Amniotic stem cell (primary cell): ENCODE results near the gene CARF.
"Not testable (repeated sequence)": the region's sequence is repeated elsewhere in the genome, so short reads cannot be mapped to it uniquely, and the experiment has no call there.

Experiments used
- DNase-seq: peaks from one replicate; lab custom pipeline; 2025; lab: John Stamatoyannopoulos, UW

CARF gene

DNA sequence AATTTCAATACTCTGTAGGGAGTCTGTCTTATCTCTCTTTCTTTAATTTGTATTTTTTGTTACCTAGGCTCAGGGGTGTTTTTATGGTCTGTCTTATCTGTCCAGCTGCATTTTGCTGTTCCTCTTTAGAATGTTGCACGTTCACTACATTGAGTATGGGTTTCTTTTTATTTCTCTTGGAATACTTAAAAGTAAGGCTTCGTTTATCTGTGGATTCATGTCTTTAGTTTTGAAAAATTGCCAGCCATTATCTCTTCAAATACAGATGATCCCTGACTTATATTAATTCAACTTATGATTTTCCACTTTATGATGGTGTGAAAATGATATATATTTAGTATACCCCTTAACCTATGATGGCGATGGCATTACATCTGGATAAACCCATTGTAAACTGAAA, 26.9 kb downstream of the CARF start:
- DNase-seq: no peak

DNA sequence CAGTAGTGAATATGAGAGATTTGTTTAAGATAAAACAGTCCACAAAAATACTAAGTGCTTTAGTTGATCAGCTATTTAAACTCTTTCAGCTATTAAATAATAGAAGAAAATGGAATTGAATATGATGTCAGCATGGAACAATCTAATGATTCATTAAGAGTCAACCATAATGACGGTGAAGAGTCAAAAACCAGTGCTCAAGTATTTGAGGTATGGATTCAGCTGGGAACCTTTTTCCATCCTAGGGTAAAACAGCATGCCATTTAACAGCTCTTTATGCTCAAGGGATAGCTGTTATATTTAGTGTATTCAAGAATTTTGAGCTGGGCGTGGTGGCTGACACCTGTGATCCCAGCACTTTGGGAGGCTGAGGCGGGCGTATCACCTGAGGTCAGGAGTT, 29.7 kb downstream of the CARF start:
- DNase-seq: no peak

DNA sequence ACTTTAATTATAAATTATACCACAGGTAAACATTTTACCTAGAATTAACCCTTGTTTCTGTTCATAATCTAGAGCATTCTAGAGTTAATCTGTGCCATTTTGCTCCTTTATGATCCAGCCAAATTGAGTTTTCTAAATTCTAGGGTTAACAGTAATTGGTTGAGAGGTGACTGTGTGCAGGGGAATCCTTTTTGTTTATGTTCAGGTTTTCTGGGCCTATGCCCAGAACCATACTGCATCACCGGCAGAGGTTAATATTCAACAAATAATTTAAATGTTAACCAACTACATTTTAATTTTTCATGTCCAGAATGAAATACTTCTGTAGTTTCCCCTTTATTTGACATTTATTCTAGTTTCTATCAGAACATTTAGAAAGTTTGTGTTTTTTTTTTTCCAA, 32.3 kb downstream of the CARF start:
- no peak for DNase-seq

DNA sequence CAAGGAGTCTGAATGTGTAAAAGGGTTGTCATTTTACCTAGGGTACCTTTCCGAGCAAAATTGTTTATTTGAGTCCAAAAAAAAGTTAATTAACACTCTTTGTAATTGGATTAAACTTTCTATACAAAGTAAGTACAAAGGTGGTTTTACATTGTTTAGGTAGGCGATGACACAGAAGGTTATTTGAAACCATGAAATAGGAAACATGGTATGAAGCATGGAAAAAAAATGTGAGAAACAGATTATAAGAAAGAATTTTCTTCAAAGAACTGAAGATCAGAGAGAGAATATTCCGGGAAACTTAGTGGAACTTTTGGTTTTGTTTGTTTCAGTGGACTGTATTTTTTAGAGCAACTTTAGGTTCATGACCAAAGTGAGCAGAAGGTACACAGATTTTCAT, 32.7 kb downstream of the CARF start:
- DNase-seq: no peak

DNA sequence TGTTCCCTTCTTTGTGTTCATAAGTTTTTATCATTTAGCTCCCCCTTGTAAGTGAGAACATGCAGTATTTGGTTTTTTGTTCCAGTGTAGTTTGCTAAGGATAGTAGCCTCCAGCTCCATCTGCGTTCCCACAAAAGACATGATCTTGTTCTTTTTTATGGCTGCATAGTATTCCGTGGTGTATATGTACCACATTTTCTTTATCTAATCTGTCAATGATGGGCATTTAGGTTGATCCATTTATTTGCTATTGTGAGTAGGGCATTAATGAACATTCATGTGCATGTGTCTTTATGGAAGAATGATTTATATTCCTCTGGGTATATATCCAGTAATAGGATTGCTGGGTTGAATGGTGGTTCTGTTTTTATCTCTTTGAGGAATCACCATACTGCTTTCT, 33.4 kb downstream of the CARF start:
- DNase-seq: no peak

- not testable (repeated sequence) for DNase-seq
Observed at GRCh38 chr2:202949333-202949732, 37.3 kb downstream of the CARF start.

DNA sequence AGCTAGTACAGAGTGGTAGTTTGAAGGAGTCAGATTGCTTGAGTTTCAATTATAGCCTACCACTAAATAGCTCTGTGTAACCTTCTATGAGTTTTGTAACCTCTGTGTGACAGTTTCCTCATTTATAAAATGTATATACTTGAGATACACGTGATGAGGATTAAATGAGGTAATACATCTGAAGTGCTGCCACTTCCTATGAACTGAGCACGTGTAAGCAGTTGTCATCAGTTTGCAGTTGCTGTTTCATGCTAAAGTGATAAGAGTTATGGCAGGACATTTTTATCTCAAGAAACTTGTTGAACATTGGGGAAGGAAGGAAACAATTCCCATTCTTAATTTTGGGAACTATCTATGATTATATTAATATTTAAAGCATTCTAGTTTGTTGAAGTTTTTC, 38.5 kb downstream of the CARF start:
- no peak for DNase-seq

- DNase-seq: no peak
Observed at GRCh38 chr2:202960524-202960923, 48.4 kb downstream of the CARF start.

GRCh38 chr2:202963712-202964111, 51.6 kb downstream of the CARF start:
- no peak for DNase-seq

DNA sequence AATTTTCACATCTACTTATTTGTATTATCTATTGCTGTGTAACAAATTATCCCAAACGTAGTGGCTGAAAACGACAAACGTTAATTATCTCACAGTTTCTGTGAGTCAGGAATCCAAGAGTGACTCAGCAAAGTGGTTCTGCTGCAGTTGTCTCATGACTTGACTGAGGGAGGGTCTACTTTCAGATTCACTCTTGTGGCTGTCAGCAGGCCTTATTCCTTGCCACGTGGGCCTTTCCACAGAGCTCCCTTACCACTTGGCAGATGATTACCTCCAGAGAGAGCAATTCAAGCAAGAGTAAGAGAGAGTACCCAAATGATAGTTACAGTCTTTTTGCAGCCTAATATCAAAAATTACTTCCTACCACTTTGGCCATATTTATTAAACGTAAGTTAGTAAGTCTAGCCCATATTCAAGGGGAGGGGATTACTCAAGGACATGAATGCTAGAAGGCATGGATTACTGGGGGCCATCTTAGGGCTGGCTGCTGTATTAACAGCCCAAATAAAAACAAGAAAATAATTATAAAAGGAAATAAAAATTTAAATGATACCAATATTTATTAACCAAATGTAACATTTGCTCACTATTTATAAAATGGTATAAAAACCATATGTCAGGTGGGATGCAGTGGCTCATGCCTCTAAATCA, 53.9 kb downstream of the CARF start:
- no peak for DNase-seq

DNA sequence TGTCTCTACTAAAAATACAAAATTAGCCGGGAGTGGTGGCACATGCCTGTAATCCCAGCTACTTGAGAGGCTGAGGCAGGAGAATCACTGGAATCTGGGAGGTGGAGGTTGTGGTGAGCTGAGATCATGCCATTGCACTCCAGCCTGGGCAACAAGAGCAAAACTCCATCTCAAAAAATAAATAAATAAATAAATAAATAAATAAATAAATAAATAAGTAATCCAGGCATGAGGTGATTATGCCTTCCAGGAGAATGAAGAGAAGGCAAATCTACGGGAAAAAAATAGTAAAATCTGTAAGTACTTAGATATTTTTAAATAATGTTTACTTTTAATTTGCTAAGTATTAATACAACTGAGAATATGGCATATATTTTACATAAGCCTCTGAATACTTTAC, 57.3 kb downstream of the CARF start:
- not testable (repeated sequence) for DNase-seq

GRCh38 chr2:202976809-202977208, 64.7 kb downstream of the CARF start:
- DNase-seq: no peak

DNA sequence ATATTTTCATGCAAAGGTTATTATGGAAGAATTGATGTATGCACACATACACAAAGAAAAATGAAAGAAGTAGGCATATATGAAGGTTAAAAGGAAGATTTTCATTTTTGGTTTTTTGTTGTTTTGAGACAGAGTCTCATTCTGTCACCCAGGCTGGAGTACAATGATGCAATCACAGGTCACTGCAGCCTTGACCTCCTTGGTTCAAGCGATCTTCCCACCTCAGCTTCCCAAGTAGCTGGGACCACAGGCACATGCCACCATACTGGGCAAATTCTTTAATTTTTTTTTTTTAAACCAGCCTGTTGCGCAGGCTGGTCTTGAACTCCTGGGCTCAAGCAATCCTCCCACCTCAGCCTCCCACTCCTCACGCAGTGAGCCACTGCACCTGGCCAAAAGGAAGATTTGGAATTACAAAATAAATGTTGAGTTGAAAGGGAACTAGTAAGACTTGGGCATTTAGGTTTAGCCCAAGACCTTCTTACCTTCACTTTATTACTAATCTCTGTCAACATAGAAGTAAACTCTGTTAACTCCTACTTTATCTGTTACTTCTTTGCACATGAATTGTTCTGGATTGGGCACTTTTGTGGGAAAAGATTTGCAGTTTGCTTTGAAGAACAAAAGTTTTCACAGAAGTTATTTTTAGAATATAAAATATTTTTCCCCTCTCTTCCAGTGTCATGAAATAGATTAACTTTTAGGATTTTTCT, 70.9 kb downstream of the CARF start:
- DNase-seq: no peak

DNA sequence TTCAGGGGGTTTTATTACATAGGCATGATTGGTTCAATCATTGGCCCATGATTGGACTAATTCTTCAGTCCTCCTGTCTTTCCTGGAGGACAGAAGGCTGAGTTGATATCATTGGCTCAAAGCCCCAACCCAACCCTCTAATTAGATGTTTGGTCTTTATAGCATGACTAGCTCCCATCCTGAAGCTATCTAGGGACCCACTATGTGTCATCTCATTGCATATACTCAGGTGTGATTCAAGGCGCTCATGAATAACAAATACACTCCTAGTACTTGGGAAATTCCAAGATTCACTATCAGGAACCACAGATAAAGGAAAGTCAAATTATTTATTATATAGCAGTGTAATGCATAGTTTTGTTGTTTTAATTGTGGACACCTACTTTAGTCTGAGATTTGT, 77.7 kb downstream of the CARF start:
- DNase-seq: no peak

DNA sequence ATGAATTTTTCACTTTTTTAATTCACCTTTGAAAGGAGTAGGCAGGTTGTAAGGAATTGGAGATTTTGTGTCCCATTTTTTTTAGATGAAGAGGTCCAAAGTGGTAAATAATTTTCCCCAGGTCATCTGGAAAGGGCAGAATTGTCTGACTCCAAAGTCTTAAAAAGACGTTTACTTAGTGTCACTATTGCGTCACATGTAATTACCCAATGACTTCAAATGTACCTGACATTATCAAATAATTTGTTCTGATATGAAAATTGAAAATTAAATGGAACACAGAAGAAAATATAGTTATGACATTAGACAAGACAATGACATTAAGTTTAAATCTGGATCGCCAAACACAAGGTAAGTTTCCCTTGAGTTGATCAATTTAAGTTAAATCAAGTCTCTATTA, 78.4 kb downstream of the CARF start:
- DNase-seq: no peak

- not testable (repeated sequence) for DNase-seq
Observed at GRCh38 chr2:202997113-202997512, 85.0 kb downstream of the CARF start.

- DNase-seq: no peak
Observed at GRCh38 chr2:203002054-203002821, 90.2 kb downstream of the CARF start.

DNA sequence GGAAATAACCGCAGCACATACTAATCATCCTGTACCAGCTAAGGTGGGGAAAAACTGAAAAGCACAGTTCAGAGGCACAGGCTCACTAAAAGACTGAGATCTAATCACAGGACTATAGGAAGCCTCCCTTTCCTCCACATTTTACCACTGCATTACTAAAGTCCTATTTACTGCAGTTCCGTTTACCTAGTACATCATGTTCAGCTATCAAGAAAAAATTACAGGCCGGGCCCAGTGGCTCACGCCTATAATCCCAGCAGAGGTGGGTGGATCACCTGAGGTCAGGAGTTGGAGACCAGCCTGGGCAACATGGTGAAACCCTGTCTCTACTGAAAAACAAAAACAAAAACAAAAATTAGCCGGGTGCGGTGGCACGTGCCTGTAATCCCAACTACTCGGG, 91.6 kb downstream of the CARF start:
- DNase-seq: no peak

GRCh38 chr2:203014456-203015199, 102.6 kb downstream of the CARF start, which contains the start of gene NBEAL1:
NBEAL1 (plus strand) TSS chr2:203014875; CDS start chr2:203016385, 1,510 bp downstream.
- DNase-seq: peak; percentile 98

- DNase-seq: no peak
Observed at GRCh38 chr2:203016716-203017115, 104.6 kb downstream of the CARF start.

DNA sequence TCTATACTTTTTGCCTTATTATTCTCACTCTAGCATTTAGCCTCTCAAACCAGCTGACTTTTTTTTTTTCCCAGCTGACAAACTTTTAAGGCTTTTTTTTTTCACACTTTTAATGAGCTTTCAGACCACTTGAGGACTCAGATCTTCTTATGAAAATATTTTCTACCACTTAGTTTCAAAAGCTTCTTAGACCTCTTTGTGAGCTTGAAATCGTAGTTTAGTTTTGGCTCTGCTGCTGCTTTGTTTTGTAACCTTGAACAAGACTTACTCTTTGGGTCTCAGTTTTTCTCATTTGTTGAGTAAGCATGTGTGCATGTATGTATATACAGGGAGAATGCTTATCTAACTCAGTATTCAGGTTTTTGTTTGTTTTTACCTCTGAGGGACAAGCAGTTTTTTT, 106.1 kb downstream of the CARF start:
- no peak for DNase-seq

DNA sequence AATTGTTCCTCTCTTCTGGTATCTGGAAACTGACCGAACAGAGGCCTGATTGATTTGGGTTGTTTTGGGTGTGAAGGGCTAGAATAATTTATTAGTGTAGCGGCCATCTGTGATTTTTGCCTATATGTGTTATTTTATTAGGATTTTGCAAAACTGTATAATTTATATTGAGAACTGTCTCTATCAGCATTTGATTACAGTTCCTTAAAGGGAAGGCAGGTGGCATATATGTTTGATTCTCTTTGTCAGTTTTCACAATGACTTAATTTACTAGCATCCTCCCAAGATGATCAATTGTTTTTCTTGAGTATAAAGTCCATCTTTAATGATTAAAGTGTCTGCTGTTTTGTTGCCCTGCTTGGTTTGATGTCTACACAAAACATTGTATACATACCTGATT, 107.1 kb downstream of the CARF start:
- DNase-seq: no peak
